Epithelial cell of proximal tubule (primary cell): ENCODE measurements around the gene SGCA. TPM values are rescaled to one million over a fixed set of nuclear protein-coding genes. Genes with fewer than 3 reads are reported as not detected.

Experiments used
- DNase-seq: peaks from one replicate; pipeline ENCODE4 v3.0.0-alpha.2; 2011; ENCODE audit warnings: low read depth
- H3K4me3 ChIP-seq: 2 replicates; pipeline ENCODE4 v1.5.1; 2011; ENCODE audit warnings: low read depth, mild to moderate bottlenecking, low read length
- CTCF ChIP-seq: conservative IDR thresholded peaks from 2 replicates; pipeline ENCODE4 v1.5.1; 2012; ENCODE audit warnings: low read depth, mild to moderate bottlenecking, low read length
- total RNA-seq: library from RNA; depleted of rRNA; stranded (reverse); fragments of >200 nt; gene quantifications from 2 replicates; pipeline ENCODE4 v1.2.3, GENCODE V29; 2015

The SGCA gene
- total RNA-seq, 1 donor from 2014 or later: 0.69 TPM

GRCh38 chr17:50136096-50136687 lies 29.6 kb upstream of the SGCA start:
- no peak for DNase-seq
- TF ChIP-seq CTCF: no peak
- H3K4me3 ChIP-seq: no peak overlapping the region

GRCh38 chr17:50137042-50137441 lies 28.8 kb upstream of the SGCA start:
- no peak for DNase-seq
- no peak overlapping the region for H3K4me3 ChIP-seq
- no peak for TF ChIP-seq CTCF

GRCh38 chr17:50139185-50139783 lies 26.5 kb upstream of the SGCA start:
- TF ChIP-seq CTCF: no peak
- DNase-seq: no peak
- H3K4me3 ChIP-seq: no peak overlapping the region

- peak; percentile 61 for TF ChIP-seq CTCF
- no peak for DNase-seq
- H3K4me3 ChIP-seq: no peak overlapping the region
These were observed 25.6 kb upstream of the SGCA start for GRCh38 chr17:50139950-50140885.

- DNase-seq: no peak
- no peak overlapping the region for H3K4me3 ChIP-seq
- no peak for TF ChIP-seq CTCF
These were observed 24.6 kb upstream of the SGCA start for GRCh38 chr17:50141026-50141744.

- DNase-seq: no peak
- TF ChIP-seq CTCF: no peak
- H3K4me3 ChIP-seq: no peak overlapping the region
These were observed 24.1 kb upstream of the SGCA start for GRCh38 chr17:50141745-50142110.
